Tibial nerve (tissue), 4 donors: ENCODE measurements around the gene BMP8A. TPM values are rescaled to one million over a fixed set of nuclear protein-coding genes. Genes with fewer than 3 reads are reported as not detected.
A peak's percentile ranks its signal among the peaks of the same experiment; 100 is the strongest.

ENCODE experiments used
- DNase-seq, 2 donors: peaks; one replicate each; pipeline ENCODE4 v3.0.0-alpha.2; 2019; ENCODE audit warnings: low spot score in 2 of 2
- H3K27ac ChIP-seq, 4 donors: fragments of 200-600 bp; sonication (generic) in 3 of 4; one replicate each; pipeline ENCODE4 v1.5.1; 2017 to 2019; ENCODE audit warnings: mild to moderate bottlenecking in 1 of 4
- H3K27me3 ChIP-seq, 2 donors: fragments of 200-600 bp; sonication (generic) in 1 of 2; one replicate each; pipeline versions ENCODE4 v1.5.1 to v1.6.0; 2017 to 2019
- H3K36me3 ChIP-seq, 3 donors: fragments of 200-600 bp; sonication (generic); one replicate each; pipeline ENCODE4 v1.5.1; 2018 to 2019
- H3K4me1 ChIP-seq, 4 donors: fragments of 200-600 bp; sonication (generic) in 3 of 4; one replicate each; pipeline ENCODE4 v1.5.1; 2017 to 2019
- H3K4me3 ChIP-seq, 4 donors: fragments of 200-600 bp; sonication (generic) in 3 of 4; one replicate each; pipeline ENCODE4 v1.5.1; 2017 to 2019; ENCODE audit warnings: mild to moderate bottlenecking in 1 of 4, moderate library complexity in 1 of 4
- H3K9me3 ChIP-seq, 4 donors: fragments of 200-600 bp; sonication (generic) in 3 of 4; one replicate each; pipeline ENCODE4 v1.5.1; 2017 to 2019
- EP300 ChIP-seq, 2 donors: sonication (generic); formaldehyde crosslinking; IDR thresholded peaks; one replicate each; pipeline ENCODE4 v1.6.1; 2017; ENCODE audit warnings: antibody characterized with exemption in 2 of 2, mild to moderate bottlenecking in 1 of 2
- POLR2A ChIP-seq, 2 donors: fragments of 450-650 bp; IDR thresholded peaks; one replicate each; pipeline ENCODE4 v1.6.1; 2017; ENCODE audit warnings: antibody characterized with exemption in 2 of 2, mild to moderate bottlenecking in 2 of 2, moderate library complexity in 2 of 2
- whole genome bisulfite sequencing, 2 donors: methylation state at CpG; one replicate each; pipeline ENCODE4 v1.1.5; 2018; 5-methylcytosine and 5-hydroxymethylcytosine counted together
- small RNA-seq: library from RNA; depleted of rRNA; stranded (forward); fragments of <200 nt; gene quantifications from one replicate; pipeline ENCODE3, GENCODE V24; 2016
- total RNA-seq, 4 donors: library from RNA; depleted of rRNA; stranded (reverse); fragments of >200 nt; gene quantifications; one replicate each; pipeline ENCODE4 v1.1.0, GENCODE V29; 2016

Gene BMP8A
- total RNA-seq, 4 donors from 2014 or later: 2.7 to 9.6 (median 7.0) TPM

- no peaks in the 10 kb centered on the region for H3K9me3 ChIP-seq
- TF ChIP-seq EP300 (IDR thresholded peaks at IDR 0.05) (no peak), POLR2A (IDR thresholded peaks at IDR 0.05) (no peak)
- peak overlapping the region; percentile 55 to 84 (median 80) for H3K4me3 ChIP-seq
- peaks cover 2 to 46% (median 15%) of the 10 kb centered on the region in 3 donors for H3K36me3 ChIP-seq
- 37 to 42% methylated on average over 4 to 5 of the region's 5 CpGs for WGBS, 2 donors
- DNase-seq: no peak
- H3K27ac ChIP-seq: peak overlapping the region in 3 of 4 donors; percentile 73 to 88 (median 85)
- H3K27me3 ChIP-seq: no peaks in the 10 kb centered on the region
- H3K4me1 ChIP-seq: peaks cover 0 to 35% (median 21%) of the 10 kb centered on the region in 4 donors
Observed at GRCh38 chr1:39574646-39575045, 83.2 kb downstream of the BMP8A start.

Small RNAs within 50 kb of the gene (small RNA-seq; reads per million reads assigned to genes)
- gene SNORA55: 2.6 reads per million, percentile 72 among the genes with 10 or more reads in this experiment

Other genes with a start within 250 kb of the BMP8A start
- 100 to 1,000 TPM; 121 to 178 (median 135) TPM for gene PABPC4, start 85.2 kb downstream of the BMP8A start, total RNA-seq
- gene HEYL, start 148.0 kb downstream of the BMP8A start, total RNA-seq: 10 to 100 TPM; 11.4 to 19.2 (median 14.3) TPM
- gene NT5C1A, start 180.5 kb downstream of the BMP8A start, total RNA-seq: 1 to 10 TPM in 1 of 4 donors, not detected in 3; 2.2 TPM
- not detected for gene HPCAL4, start 199.8 kb downstream of the BMP8A start, total RNA-seq
- 10 to 100 TPM; 34.8 to 42.3 (median 37.0) TPM for gene PPIE, start 247.2 kb downstream of the BMP8A start, total RNA-seq